Vagina (tissue), 2 donors: ENCODE results near the gene MYZAP.

Experiments
- POLR2A ChIP-seq, 2 donors: fragments of 450-650 bp; IDR thresholded peaks; one replicate each; pipeline ENCODE4 v1.6.1; 2017; ENCODE audit warnings: antibody characterized with exemption in 2 of 2, mild to moderate bottlenecking in 2 of 2, moderate library complexity in 2 of 2
- POLR2AphosphoS5 ChIP-seq, 2 donors: sonication (generic); formaldehyde crosslinking; IDR thresholded peaks; one replicate each; pipeline ENCODE4 v1.9.0; 2017; ENCODE audit warnings: antibody characterized with exemption in 2 of 2, mild to moderate bottlenecking in 2 of 2, low read depth in 1 of 2; ENCODE audit not compliant: insufficient read depth in 1 of 2
- TF ChIP-seq, protein P1 (sequence below), 3 experiments: fragments of 450-650 bp in 2 of 3; fragments of 200-600 bp in 1 of 3; sonication (generic) in 1 of 3; IDR thresholded peaks; one replicate each; pipeline ENCODE4 v1.5.1; 2017 to 2019; ENCODE audit warnings: antibody characterized with exemption in 3 of 3, mild to moderate bottlenecking in 2 of 3, moderate library complexity in 2 of 3

GRCh38 chr15:57720867-57721266, 129.2 kb downstream of the MYZAP start:
- TF ChIP-seq POLR2A (IDR thresholded peaks at IDR 0.05) (no peak), POLR2AphosphoS5 (IDR thresholded peaks at IDR 0.05; ENCODE audit: insufficient read depth in 1 of 2, low read depth in 1 of 2) (no peak)
- TF ChIP-seq, protein P1, sequence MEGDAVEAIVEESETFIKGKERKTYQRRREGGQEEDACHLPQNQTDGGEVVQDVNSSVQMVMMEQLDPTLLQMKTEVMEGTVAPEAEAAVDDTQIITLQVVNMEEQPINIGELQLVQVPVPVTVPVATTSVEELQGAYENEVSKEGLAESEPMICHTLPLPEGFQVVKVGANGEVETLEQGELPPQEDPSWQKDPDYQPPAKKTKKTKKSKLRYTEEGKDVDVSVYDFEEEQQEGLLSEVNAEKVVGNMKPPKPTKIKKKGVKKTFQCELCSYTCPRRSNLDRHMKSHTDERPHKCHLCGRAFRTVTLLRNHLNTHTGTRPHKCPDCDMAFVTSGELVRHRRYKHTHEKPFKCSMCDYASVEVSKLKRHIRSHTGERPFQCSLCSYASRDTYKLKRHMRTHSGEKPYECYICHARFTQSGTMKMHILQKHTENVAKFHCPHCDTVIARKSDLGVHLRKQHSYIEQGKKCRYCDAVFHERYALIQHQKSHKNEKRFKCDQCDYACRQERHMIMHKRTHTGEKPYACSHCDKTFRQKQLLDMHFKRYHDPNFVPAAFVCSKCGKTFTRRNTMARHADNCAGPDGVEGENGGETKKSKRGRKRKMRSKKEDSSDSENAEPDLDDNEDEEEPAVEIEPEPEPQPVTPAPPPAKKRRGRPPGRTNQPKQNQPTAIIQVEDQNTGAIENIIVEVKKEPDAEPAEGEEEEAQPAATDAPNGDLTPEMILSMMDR (IDR thresholded peaks at IDR 0.05): no peak
